ENCODE measurements around the gene ANO7.

ANO7 gene

GRCh38 chr2:241254904-241255351 is 66.5 kb downstream of the ANO7 start:
- DNase-seq (ENCODE audit: low spot score): no peak

- DNase-seq (ENCODE audit: low spot score): no peak
These were observed 67.2 kb downstream of the ANO7 start for GRCh38 chr2:241255542-241256167.

GRCh38 chr2:241256168-241256545 is 67.7 kb downstream of the ANO7 start:
- no peak for DNase-seq (ENCODE audit: low spot score)

GRCh38 chr2:241257419-241258032 is 69.0 kb downstream of the ANO7 start:
- no peak for DNase-seq (ENCODE audit: low spot score)

- no peak for DNase-seq (ENCODE audit: low spot score)
These were observed 70.2 kb downstream of the ANO7 start for GRCh38 chr2:241258505-241259280.

- no peak for DNase-seq (ENCODE audit: low spot score)
These were observed 72.4 kb downstream of the ANO7 start for GRCh38 chr2:241260911-241261310.

GRCh38 chr2:241261628-241262027 is 73.2 kb downstream of the ANO7 start:
- DNase-seq (ENCODE audit: low spot score): no peak

GRCh38 chr2:241263061-241263460 is 74.6 kb downstream of the ANO7 start:
- DNase-seq (ENCODE audit: low spot score): no peak

- DNase-seq (ENCODE audit: low spot score): no peak
These were observed 77.0 kb downstream of the ANO7 start for GRCh38 chr2:241265506-241265905.

GRCh38 chr2:241267249-241268067 is 79.0 kb downstream of the ANO7 start:
- DNase-seq (ENCODE audit: low spot score): no peak

GRCh38 chr2:241268306-241268705 is 79.8 kb downstream of the ANO7 start:
- no peak for DNase-seq (ENCODE audit: low spot score)

- DNase-seq (ENCODE audit: low spot score): no peak
These were observed 80.4 kb downstream of the ANO7 start for GRCh38 chr2:241268716-241269445.

- no peak for DNase-seq (ENCODE audit: low spot score)
These were observed 81.4 kb downstream of the ANO7 start for GRCh38 chr2:241269707-241270520.

- DNase-seq (ENCODE audit: low spot score): no peak
These were observed 82.1 kb downstream of the ANO7 start for GRCh38 chr2:241270531-241270930.

GRCh38 chr2:241271706-241272302 is 83.3 kb downstream of the ANO7 start:
- DNase-seq (ENCODE audit: low spot score): peak; percentile 85

GRCh38 chr2:241272303-241273209 is 84.1 kb downstream of the ANO7 start:
- peak; percentile 89 for DNase-seq (ENCODE audit: low spot score)

GRCh38 chr2:241273210-241274020 is 84.9 kb downstream of the ANO7 start:
- no peak for DNase-seq (ENCODE audit: low spot score)

GRCh38 chr2:241274127-241274526 is 85.7 kb downstream of the ANO7 start:
- DNase-seq (ENCODE audit: low spot score): no peak
